Measurements from ENCODE around the gene CCDC186.

Gene CCDC186

DNA sequence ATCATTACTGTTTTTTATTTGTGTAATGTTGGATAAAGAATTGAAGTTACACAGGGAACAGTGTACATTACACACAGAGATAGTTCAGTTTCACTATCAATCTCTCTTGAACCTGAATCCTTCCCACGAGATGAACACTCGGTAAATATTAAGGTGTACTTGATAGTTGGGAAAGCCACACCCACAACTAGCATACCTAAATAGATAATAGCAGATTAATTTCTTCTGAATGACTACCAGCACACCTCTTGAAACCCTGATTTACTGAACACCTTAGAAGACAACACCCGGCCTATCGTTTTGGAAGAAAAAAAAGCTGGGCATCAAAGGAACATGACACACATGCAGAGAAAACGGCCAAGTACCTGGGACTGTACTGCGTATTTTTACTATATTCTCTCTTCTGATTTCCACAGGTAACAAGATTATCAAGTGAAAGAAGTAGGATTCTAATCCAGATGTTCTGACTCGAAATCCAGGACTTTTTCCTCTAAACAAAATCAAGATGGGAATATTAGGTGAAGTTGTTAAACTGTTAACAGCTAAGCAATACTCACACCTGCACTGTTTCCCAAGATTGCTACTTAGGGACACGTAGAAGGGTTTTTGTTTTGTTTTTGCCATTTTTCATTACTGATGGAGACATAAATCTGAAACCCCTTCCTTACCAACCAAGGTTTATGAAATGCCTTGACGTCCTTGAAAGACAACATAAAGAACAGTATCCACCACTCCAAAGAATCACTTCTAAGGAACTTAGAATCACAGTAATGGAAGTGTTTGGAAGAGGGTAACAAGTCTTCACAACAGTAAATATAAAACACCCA, 1.0 kb downstream of the CCDC186 start:
- TF ChIP-seq, protein P1, sequence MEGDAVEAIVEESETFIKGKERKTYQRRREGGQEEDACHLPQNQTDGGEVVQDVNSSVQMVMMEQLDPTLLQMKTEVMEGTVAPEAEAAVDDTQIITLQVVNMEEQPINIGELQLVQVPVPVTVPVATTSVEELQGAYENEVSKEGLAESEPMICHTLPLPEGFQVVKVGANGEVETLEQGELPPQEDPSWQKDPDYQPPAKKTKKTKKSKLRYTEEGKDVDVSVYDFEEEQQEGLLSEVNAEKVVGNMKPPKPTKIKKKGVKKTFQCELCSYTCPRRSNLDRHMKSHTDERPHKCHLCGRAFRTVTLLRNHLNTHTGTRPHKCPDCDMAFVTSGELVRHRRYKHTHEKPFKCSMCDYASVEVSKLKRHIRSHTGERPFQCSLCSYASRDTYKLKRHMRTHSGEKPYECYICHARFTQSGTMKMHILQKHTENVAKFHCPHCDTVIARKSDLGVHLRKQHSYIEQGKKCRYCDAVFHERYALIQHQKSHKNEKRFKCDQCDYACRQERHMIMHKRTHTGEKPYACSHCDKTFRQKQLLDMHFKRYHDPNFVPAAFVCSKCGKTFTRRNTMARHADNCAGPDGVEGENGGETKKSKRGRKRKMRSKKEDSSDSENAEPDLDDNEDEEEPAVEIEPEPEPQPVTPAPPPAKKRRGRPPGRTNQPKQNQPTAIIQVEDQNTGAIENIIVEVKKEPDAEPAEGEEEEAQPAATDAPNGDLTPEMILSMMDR (conservative IDR thresholded peaks at IDR 0.05; ENCODE audit: low read depth, low read length), result no peak
- Histone ChIP-seq H3K27ac (peak overlapping the region; percentile 75; the same call in 1 of the 2 replicates), H3K9ac (peak overlapping the region; percentile 89), H3K4me1 (ENCODE audit: low read depth, poor library complexity, severe bottlenecking) (peaks cover 33% of the 10 kb centered on the region), H3K27me3 (ENCODE audit: insufficient read depth, low read depth) (no peaks in the 10 kb centered on the region), H3K79me2 (ENCODE audit: insufficient read depth, low read depth) (peaks cover 55% of the 10 kb centered on the region; the same call in 1 of the 2 replicates), H3K4me2 (peak overlapping the region; percentile 74), H3K36me3 (ENCODE audit: insufficient read depth) (no peaks in the 10 kb centered on the region), H4K20me1 (ENCODE audit: insufficient read depth) (no peaks in the 10 kb centered on the region), H2AFZ (ENCODE audit: low read depth) (peak overlapping the region; percentile 97), H3K4me3 (IDR thresholded peaks at IDR 0.05; ENCODE audit: insufficient read depth, low read depth, low read length) (no peak overlapping the region)

DNA sequence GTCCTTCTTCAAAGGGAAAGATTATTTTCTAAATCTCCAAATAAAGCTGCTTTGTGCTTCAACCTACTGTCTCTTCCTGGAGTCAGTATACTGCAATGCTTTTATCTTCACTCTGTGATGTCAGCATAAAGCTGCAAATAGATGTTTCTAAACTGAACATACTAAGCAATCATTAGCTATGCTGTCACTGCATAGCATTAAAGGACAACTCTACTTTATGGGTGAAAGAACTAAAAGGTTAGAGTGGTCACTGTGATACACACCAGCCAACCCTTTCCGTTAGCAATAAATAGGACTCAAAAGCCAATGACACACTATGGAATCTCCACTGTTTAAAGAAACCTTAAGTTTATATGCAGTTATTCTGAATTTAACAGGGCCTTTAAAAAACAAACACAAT, 1.8 kb downstream of the CCDC186 start:
- Histone ChIP-seq H3K27me3 (ENCODE audit: insufficient read depth, low read depth) (no peaks in the 10 kb centered on the region), H3K9ac (no peak overlapping the region), H2AFZ (ENCODE audit: low read depth) (no peak overlapping the region), H3K4me1 (ENCODE audit: low read depth, poor library complexity, severe bottlenecking) (peaks cover 33% of the 10 kb centered on the region), H3K36me3 (ENCODE audit: insufficient read depth) (no peaks in the 10 kb centered on the region), H3K4me3 (IDR thresholded peaks at IDR 0.05; ENCODE audit: insufficient read depth, low read depth, low read length) (no peak overlapping the region), H3K27ac (no peak overlapping the region), H3K79me2 (ENCODE audit: insufficient read depth, low read depth) (peaks cover 55% of the 10 kb centered on the region; the same call in 1 of the 2 replicates), H3K4me2 (peak overlapping the region; percentile 74), H4K20me1 (ENCODE audit: insufficient read depth) (no peaks in the 10 kb centered on the region)
- TF ChIP-seq, protein P1 (conservative IDR thresholded peaks at IDR 0.05; ENCODE audit: low read depth, low read length), result no peak

DNA sequence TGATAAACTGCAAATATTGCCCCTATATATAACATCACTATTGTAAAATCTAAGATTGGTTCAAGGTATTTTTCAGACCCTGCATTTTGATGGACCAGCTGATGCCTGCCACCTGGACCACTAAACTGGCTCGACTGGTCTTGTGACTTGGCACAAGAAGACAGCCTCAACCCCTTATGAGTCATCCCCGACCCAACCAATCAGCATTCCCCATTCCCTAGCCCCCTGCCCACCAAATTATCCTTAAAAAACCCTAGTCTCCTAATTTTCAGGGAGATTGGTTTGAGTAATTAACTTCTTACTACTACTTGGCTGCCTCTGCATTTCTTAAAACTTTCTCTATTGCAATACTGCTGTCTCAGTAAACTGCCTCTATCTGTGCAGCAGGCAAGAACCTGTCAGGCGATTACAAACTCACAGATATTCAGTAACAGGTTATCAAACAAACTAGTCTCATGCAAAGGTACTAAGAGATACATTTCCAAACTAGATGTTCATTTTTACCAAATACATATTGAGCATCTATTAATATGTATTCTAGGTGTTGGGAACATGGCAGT, 5.5 kb downstream of the CCDC186 start:
- no peaks in the 10 kb centered on the region for H4K20me1 ChIP-seq (ENCODE audit: insufficient read depth)
- TF ChIP-seq, protein P1 (conservative IDR thresholded peaks at IDR 0.05; ENCODE audit: low read depth, low read length), result no peak
- peaks cover 63% of the 10 kb centered on the region; the same call in 1 of the 2 replicates for H3K79me2 ChIP-seq (ENCODE audit: insufficient read depth, low read depth)
- no peak overlapping the region for H3K9ac ChIP-seq
- H3K4me3 ChIP-seq (IDR thresholded peaks at IDR 0.05; ENCODE audit: insufficient read depth, low read depth, low read length), result no peak overlapping the region
- H2AFZ ChIP-seq (ENCODE audit: low read depth), result no peak overlapping the region
- no peaks in the 10 kb centered on the region for H3K36me3 ChIP-seq (ENCODE audit: insufficient read depth)
- H3K27me3 ChIP-seq (ENCODE audit: insufficient read depth, low read depth), result no peaks in the 10 kb centered on the region
- H3K4me2 ChIP-seq, result no peak overlapping the region
- peaks cover 23% of the 10 kb centered on the region for H3K4me1 ChIP-seq (ENCODE audit: low read depth, poor library complexity, severe bottlenecking)
- H3K27ac ChIP-seq, result no peak overlapping the region

- TF ChIP-seq, protein P1 (conservative IDR thresholded peaks at IDR 0.05; ENCODE audit: low read depth, low read length), result no peak
- Histone ChIP-seq H3K4me3 (IDR thresholded peaks at IDR 0.05; ENCODE audit: insufficient read depth, low read depth, low read length) (no peak overlapping the region), H3K9ac (no peak overlapping the region), H3K27ac (no peak overlapping the region), H3K4me2 (no peak overlapping the region), H3K27me3 (ENCODE audit: insufficient read depth, low read depth) (no peaks in the 10 kb centered on the region), H3K79me2 (ENCODE audit: insufficient read depth, low read depth) (peaks cover 58% of the 10 kb centered on the region; the same call in 1 of the 2 replicates), H4K20me1 (ENCODE audit: insufficient read depth) (no peaks in the 10 kb centered on the region), H3K4me1 (ENCODE audit: low read depth, poor library complexity, severe bottlenecking) (peaks cover 23% of the 10 kb centered on the region), H3K36me3 (ENCODE audit: insufficient read depth) (no peaks in the 10 kb centered on the region), H2AFZ (ENCODE audit: low read depth) (no peak overlapping the region)
These were observed 6.0 kb downstream of the CCDC186 start for GRCh38 chr10:114167985-114168384.
